T-helper 1 cell treated with Interleukin-12 subunit alpha and Interleukin-12 subunit beta and Interleukin-4 antibody, amounts not matched to agents 30 ng/mL and 1 ng/mL, for 36 hours (primary cell): ENCODE data around the gene TMEM135. TPM values are rescaled to one million over a fixed set of nuclear protein-coding genes. Genes with fewer than 3 reads are reported as not detected.
"Not testable (repeated sequence)": the region's sequence is repeated elsewhere in the genome, so short reads cannot be mapped to it uniquely, and the experiment has no call there.

Experiments used
- intact Hi-C: fragments of 100-400 bp; cut with micrococcal nuclease; formaldehyde crosslinking; loops from one replicate; pipeline ENCODE4 v1.15.1; 2024
- total RNA-seq: library from RNA; stranded (reverse); gene quantifications from 2 replicates; pipeline ENCODE4 v1.2.3, GENCODE V29; 2022

TMEM135 gene
- total RNA-seq, 1 donor from 2014 or later = 33.9 TPM

GRCh38 chr11:87072787-87073186, 35.1 kb downstream of the TMEM135 start:
- intact Hi-C loops = loop anchor here (1.0 kb wide), 1 partner anchor 9 kb away; no protein-coding TSS in a partner anchor

DNA sequence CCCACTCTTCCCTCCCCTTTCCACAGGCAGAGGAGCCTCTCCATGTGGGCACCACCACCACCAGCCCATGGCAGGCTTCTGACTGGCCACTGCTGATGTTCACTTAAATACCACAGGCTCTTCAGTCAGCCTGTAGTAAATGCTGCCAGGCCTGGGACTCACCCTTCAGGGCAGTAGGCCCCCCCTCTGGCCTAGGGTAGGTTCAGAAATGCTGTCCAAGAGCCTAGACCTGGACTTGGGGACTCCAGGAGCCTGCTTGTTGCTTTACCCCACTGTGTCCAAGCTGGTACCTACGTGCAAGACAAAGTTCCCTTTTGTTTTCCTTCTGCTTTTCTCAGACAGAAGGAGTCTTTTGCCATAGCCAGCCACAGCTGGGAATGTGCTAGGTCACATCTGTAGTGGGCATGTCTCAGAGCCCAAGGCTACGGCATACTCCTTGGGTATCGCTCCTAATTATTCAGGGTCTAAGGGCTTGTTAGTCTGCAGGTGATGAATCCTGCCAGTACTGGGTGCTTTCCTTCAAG, 38.6 kb downstream of the TMEM135 start:
- intact Hi-C loops = no loop called here

- intact Hi-C loops = no loop called here
Observed at GRCh38 chr11:87076874-87077429, 39.2 kb downstream of the TMEM135 start.

- intact Hi-C loops = loop anchor here (1.0 to 10.0 kb wide), 16 partner anchors 9 to 1454 kb away; partner anchors contain the start of genes DLG2, EED, PICALM and SYTL2
Observed at GRCh38 chr11:87081358-87081757, 43.6 kb downstream of the TMEM135 start.

DNA sequence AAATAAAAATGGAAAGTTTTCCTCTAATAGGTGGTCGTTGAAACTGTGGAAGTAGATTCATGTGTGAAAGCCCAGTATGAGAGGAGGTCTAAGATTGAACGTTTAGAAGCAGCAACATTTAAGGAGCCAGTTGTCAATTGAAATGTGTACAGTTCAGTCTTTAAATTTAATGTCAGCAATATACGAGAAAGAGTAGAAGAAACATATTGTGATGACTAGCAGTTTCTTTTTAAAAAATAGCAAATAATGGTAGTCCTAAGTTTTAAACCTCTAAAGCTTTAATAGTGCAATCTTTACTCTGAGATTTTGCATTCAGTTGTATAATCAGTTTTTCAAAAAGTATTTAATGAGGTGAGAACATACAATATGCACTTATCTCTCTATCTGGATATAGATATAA, 44.9 kb downstream of the TMEM135 start:
- intact Hi-C loops = loop anchor here (5.0 to 10.0 kb wide), 10 partner anchors 210 to 1455 kb away; partner anchors contain the start of genes DLG2, EED, PICALM and SYTL2

DNA sequence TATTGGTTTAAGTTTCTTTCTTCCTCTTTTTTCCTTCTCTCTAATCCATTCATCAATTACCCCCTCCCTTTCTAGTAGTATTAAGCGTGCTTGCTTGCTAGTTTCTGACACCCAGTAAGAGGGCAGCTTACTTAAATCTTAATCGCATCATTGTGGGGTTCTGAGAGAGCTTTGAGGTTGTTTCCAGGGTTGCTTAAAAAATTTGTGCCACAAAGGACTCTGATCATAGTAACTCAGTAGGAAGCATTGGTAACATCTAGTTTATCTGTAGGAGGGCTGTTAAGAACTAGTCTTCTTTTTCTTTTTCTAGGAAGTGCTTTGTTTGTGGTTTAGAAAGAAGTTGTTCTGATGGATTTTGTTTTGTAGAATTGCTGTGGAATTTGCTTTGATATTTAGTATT, 45.3 kb downstream of the TMEM135 start:
- intact Hi-C loops = loop anchor here (5.0 to 10.0 kb wide), 10 partner anchors 209 to 1456 kb away; partner anchors contain the start of genes DLG2, EED, PICALM and SYTL2

DNA sequence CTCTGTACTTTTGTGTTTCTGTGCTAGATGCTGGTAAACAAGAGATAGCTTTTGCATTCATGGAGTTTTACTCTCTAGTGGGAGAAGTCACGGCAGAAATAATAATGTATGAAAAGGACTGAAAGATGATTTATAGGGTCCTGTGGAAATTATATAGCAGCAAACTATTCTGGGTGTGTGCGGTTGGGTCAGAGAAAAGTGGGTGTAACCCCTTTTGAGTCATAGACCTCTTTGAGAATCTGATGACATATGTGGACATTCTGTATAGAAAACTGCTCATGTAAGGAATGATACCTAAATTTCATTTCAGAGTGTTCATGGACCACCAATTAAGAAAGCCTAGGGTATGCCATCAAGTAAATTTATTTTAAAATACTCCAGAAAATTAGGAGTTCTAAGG, 54.4 kb downstream of the TMEM135 start:
- intact Hi-C loops = no loop called here

- intact Hi-C loops = no loop called here
Observed at GRCh38 chr11:87092567-87092966, 54.8 kb downstream of the TMEM135 start.

- intact Hi-C loops = loop anchor here (1.0 to 5.0 kb wide), 5 partner anchors 17 to 158 kb away; partner anchors contain the start of gene TMEM135
Observed at GRCh38 chr11:87097582-87097981, 59.8 kb downstream of the TMEM135 start.

GRCh38 chr11:87101956-87102580, 64.3 kb downstream of the TMEM135 start:
- intact Hi-C loops = no loop called here

GRCh38 chr11:87105826-87106225, 68.1 kb downstream of the TMEM135 start:
- intact Hi-C loops = not testable (repeated sequence)

DNA sequence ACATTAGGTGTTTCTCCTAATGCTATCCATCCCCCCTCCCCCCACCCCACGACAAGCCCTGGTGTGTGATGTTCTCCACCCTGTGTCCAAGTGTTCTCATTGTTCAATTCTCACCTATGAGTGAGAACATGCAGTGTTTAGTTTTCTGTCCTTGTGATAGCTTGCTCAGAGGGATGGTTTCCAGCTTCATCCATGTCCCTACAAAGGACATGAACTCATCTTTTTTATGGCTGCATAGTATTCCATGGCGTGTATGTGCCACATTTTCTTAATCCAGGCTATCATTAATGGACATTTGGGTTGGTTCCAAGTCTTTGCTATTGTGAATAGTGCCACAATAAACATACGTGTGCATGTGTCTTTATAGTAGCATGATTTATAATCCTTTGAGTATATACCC, 69.6 kb downstream of the TMEM135 start:
- intact Hi-C loops = not testable (repeated sequence)

GRCh38 chr11:87110443-87111131, 72.9 kb downstream of the TMEM135 start:
- intact Hi-C loops = no loop called here

- intact Hi-C loops = no loop called here
Observed at GRCh38 chr11:87114093-87114492, 76.4 kb downstream of the TMEM135 start.

GRCh38 chr11:87116185-87116584, 78.5 kb downstream of the TMEM135 start:
- intact Hi-C loops = no loop called here

GRCh38 chr11:87120937-87121336, 83.2 kb downstream of the TMEM135 start:
- intact Hi-C loops = no loop called here

DNA sequence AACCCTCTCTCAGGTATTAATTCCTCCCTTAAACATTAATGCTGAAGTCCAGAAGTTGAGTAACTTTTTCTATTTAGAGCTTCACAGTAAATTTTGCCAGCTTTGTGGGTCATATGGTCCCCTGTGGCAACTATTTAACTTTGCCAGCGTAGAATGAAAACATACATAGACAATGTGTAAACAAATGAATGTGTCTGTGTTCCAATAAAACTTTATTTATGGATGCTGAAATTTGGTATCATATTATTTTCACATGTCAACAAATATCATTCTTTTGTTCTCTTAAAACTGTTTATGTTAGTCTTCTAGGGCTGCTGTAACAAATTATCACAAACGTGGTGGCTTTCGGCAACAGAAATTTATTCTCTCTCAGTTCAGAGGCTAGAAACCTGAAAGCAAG, 85.1 kb downstream of the TMEM135 start:
- intact Hi-C loops = no loop called here

GRCh38 chr11:87125257-87125656, 87.5 kb downstream of the TMEM135 start:
- intact Hi-C loops = no loop called here

DNA sequence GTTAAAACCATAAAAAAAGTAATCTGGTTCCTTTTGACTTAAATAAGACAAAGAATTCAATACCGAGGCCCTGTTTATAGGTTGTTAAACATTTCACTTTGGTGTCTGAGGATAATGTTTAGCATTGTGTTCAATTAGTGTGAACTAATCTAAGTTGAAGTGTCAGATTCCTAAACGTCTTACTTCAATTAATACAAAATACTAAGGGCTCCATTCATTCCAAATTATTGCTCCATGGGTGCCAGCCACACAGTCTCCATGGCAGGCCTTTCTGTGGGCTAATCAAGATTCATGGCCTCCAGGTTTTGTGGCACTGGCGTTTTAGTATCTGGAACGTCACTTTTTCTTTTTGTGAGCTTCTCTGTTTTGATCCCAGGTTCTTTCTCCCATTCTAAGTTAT, 89.4 kb downstream of the TMEM135 start:
- intact Hi-C loops = no loop called here

DNA sequence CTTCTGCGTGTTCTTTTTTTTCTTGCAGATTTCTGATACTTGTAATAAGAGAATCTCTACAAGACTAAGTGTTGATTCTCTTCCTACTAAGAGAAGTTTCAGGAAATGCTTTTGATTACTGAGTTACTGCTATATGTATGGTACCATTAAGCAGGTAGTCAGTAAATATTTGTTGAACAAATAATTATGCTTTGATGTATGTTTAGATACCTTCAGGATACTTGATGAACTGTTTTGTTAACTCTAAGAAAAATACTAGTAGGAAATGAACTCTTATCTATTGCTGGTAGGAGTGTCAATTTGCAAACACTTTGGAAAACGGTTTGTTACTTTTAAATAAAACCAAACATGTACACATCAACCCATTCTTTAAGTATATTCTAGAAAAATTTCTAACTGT, 90.6 kb downstream of the TMEM135 start:
- intact Hi-C loops = no loop called here

DNA sequence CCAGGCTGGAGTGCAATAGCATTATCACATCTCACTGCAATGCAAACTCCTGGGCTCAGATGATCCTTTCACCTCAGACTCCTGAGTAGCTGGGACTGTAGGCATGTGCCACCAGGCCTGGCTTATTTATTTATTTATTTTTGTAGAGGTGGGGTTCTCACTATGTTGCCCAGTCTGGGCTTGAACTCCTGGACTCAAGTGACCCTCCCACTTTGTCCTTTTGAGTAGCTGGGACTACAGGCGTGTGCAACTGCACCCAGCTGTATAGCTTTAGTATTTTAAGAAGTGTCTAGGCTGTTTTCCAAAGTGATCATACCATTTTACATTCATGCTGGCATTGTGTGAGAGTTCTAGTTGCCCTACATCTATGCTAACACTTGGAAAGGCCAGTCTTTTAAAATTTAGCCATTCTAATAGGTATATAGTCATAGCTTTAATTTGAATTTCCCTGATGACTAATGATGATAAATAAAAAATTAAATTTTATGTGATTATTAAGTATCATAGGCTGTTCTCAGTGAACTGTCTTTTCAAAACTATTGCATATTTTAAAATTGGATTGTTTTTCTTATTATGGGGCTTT, 96.9 kb downstream of the TMEM135 start:
- intact Hi-C loops = no loop called here

- intact Hi-C loops = no loop called here
Observed at GRCh38 chr11:87136236-87136635, 98.5 kb downstream of the TMEM135 start.
